Measurements from ENCODE around the gene EYS. TPM values are rescaled to one million over a fixed set of nuclear protein-coding genes. Genes with fewer than 3 reads are reported as not detected.

EYS gene
- total and polyA plus RNA-seq, 2 of the 13 experiments (the other 11 are each of a cell fraction or from before 2014, with no cell fraction given), result 0.04 to 0.07 TPM

DNA sequence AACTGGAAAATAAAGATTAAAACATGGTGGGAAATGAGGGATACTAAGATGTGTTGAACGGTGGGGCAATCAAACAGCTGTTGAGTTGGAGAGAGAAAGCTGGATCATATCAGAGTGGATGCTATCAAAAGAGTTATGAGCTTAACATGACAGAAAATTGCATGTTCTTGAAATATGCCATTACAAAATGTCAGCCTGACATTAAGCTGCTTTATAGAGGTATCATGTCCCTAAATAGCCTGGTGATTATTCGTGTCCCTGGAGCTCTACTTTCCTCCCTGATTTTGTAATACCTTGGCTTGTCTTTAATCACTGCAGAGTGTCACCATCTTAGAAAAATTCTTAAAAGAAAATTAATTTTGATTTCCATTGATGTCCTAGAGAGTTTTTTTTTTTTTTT lies 1848.3 kb downstream of the EYS start:
- Histone ChIP-seq H3K36me3 (replicated peaks in 1 of 2; ENCODE audit: control insufficient read depth in 1 of 2, insufficient read depth in 2 of 2, low read length in 2 of 2) (no peaks in the 10 kb centered on the region), H3K9ac (ENCODE audit: insufficient read depth, low read depth, low read length) (no peak overlapping the region), H2AFZ (ENCODE audit: low read length) (no peak overlapping the region), H3K4me3 (replicated peaks in 1 of 3; ENCODE audit: insufficient read depth in 1 of 3, low read depth in 2 of 3, low read length in 3 of 3) (no peak overlapping the region), H3K9me3 (ENCODE audit: low read length) (no peaks in the 10 kb centered on the region), H3K27me3 (ENCODE audit: control insufficient read depth in 1 of 2, insufficient read depth in 2 of 2, low read length in 2 of 2) (no peaks in the 10 kb centered on the region; a peak in 1 of 5 replicates), H3K4me2 (ENCODE audit: low read depth, low read length) (no peak overlapping the region), H3K79me2 (ENCODE audit: insufficient read depth, low read length) (no peaks in the 10 kb centered on the region), H3K4me1 (ENCODE audit: insufficient read depth, low read length) (no peaks in the 10 kb centered on the region), H3K27ac (ENCODE audit: extremely low read length, insufficient read depth, low read length) (no peak overlapping the region), H4K20me1 (ENCODE audit: insufficient read depth, low read length) (no peaks in the 10 kb centered on the region)
- FAIRE-seq (no peak), DNase-seq (ENCODE audit: low spot score) (no peak), ATAC-seq (no peak)
- POLR2A ChIA-PET, result no interaction called here
- no TSS peak for BruUV-seq (replicated peaks)
- 2% methylated on average over 2 of the region's 2 CpGs for WGBS (ENCODE audit: low lambda C conversion rate)
- TF ChIP-seq IRF2 (CRISPR knock-in tag; IDR thresholded peaks at IDR 0.05) (no peak), TRIM22 (IDR thresholded peaks at IDR 0.05) (no peak), HNF4A (CRISPR knock-in tag; IDR thresholded peaks at IDR 0.05) (no peak), MAF1 (CRISPR knock-in tag; IDR thresholded peaks at IDR 0.05; ENCODE audit: borderline replicate concordance) (no peak), ZNF564 (CRISPR knock-in tag; IDR thresholded peaks at IDR 0.05) (no peak), MAZ (IDR thresholded peaks at IDR 0.05; ENCODE audit: borderline replicate concordance, low read depth, low read length) (no peak), MAZ (CRISPR knock-in tag; IDR thresholded peaks at IDR 0.05; ENCODE audit: low read depth) (no peak), STAG1 (CRISPR knock-in tag; IDR thresholded peaks at IDR 0.05) (no peak), TBL1XR1 (IDR thresholded peaks at IDR 0.05; ENCODE audit: borderline replicate concordance, low read length, partially characterized antibody) (no peak), ZNF10 (CRISPR knock-in tag; IDR thresholded peaks at IDR 0.05; ENCODE audit: borderline replicate concordance, low read depth) (no peak), RAD51 (IDR thresholded peaks at IDR 0.05; ENCODE audit: borderline replicate concordance) (no peak), ZNF441 (CRISPR knock-in tag; IDR thresholded peaks at IDR 0.05; ENCODE audit: borderline replicate concordance) (no peak), PLSCR1 (CRISPR knock-in tag; IDR thresholded peaks at IDR 0.05; ENCODE audit: borderline replicate concordance) (no peak)
- in situ Hi-C loops (cut with HindIII; ENCODE audit: extremely low pct_ligation_motif_present, low pct_unique_long_range_greater_than_20kb), result no loop called here
- intact Hi-C loops (cut with micrococcal nuclease; ENCODE audit: unreplicated experiment), result no loop called here
- CTCF ChIA-PET (ENCODE audit: low intra/inter-chr PET ratio, low total read pairs), result no interaction called here

Measured in HepG2 (cell line).